GM19467 (cell line): ENCODE measurements around the gene NOL8.

Experiments used
- ATAC-seq: cut with Tn5 transposase; IDR thresholded peaks from one replicate; pipeline ENCODE4 v1.9.1; 2021; ENCODE audit warnings: mild to moderate bottlenecking, moderate library complexity; ENCODE audit not compliant: unreplicated experiment

NOL8 gene

DNA sequence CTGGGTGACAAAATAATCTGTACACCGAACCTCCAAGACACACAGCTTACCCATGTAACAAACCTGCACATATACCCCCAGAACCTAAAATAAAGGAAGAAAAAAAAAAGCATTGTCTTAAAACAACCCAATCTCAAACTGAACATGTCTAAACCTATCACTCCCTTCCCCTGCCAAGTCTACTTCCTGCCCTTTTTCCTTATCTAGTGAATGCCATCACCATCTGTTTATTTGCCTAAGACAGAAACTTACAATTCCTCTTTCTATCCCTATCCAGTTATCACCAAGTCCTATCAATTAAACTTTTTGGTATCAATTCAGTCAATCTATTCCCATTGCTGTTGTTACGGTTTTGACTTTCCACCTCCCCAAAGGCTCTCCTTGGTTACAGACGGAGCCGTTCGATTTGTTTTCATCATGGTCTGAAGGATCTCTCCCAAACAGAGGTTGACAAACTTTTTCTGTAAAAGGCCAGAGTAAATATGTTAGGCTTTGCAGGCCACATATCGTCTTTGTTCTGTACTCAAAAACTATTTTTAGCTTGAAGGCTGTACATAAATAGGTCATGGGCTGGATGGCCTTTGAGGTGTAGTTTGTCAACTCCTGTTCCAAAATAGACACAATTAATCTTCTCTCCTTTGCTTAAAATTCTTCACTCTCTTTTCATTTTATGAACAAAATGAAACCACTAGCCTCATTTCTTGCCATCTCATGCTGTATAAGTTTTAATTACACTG, 12.1 kb downstream of the NOL8 start:
- no peak for ATAC-seq

DNA sequence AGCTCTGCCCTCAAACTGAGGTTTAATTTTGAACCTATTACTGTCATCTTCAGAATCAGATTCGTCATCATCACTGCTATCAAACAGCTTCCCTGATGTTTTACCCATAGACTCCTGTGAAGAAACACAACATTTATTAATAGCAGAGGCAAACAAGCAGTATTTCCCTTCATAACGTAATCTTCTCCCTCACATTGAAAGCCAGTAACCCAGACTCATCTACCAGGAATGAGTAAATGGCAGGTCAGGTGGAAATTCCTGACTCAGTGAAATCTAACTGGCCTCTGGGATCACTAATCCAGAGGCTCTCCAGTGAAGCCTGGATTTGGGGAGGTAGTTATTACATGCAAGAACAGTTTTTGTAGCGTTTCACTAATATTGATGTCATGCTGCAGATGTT, 14.6 kb downstream of the NOL8 start:
- ATAC-seq: no peak

DNA sequence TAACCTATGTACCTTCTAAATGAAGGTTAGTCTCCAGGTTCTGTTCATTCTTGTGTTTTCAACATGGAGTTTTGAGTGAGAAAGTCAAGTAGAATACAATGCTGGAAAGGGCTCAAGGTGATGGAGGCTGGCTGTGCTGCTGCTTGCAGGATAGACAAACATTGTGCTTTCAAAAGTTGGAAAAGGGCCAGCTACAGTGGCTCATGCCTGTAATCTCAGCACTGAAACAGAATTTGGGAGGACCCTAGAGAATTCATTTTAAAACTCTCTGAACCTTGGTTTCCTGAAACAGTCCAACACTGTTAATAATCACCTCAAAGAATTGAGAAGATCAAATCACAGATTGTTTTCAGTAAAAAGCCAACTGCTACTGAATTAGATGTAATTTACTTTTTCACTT, 16.3 kb downstream of the NOL8 start:
- no peak for ATAC-seq

- no peak for ATAC-seq
Observed at GRCh38 chr9:92300936-92301335, 24.2 kb downstream of the NOL8 start.

- ATAC-seq: no peak
Observed at GRCh38 chr9:92299116-92299515, 26.0 kb downstream of the NOL8 start.

DNA sequence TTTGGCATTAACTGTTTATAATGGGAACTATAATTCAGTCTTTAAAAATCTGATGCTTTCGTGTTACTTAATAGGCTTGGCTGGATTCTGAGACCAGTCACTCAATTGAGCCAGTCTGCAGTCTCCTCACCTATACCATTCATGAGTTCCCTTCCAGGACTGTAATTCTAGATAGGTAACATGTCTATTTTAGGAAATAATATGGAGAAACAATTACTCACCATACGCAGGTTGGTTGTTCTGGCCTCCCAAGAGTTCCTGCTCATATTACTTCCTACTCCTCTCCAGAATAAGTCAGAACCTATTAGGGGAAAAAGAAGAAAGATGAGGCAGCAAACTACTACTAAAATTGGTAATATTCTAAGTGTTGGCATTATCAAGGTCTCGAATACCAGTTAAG, 27.1 kb downstream of the NOL8 start:
- no peak for ATAC-seq

DNA sequence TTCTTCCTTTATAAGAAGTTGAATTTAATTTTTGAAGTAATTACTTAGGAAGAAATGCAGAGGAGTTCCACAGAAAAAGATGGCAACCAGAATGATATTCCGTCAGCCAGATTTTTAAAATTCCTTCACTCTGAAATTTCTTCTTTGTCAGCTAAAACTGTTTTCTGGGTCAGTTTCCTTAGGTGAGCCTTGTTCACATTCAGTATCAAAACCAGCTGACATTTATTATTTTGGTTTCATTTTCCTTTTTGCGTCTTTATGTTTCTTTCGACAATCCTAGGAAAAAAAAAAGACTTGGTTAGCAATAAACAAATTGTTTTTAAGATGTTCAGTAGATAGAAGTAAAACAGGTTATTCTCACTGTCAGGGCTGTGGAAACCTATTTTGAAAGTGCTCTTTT, 27.5 kb downstream of the NOL8 start:
- ATAC-seq: no peak

DNA sequence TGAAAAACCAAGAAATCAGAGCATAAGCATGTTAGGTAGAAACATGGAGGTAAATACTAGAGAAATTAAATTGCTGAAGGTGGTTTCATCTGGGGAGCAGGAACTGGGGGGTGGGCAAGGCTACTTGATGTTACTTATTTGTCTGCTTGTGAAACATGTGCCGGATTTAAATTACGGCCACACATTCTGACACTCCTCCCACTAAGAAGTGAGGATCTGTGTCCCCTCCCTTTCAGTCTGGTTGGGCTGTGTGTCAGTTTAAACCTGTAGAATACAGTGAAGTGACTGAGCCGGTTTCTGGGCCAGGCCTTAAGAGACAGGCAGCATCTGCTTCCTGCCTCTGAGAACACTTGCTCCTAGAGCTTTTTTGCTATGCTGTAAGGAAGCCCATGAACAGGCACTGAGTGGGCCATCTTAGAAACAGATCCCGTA, 29.3 kb downstream of the NOL8 start:
- no peak for ATAC-seq

- no peak for ATAC-seq
Observed at GRCh38 chr9:92295240-92295790, 29.8 kb downstream of the NOL8 start.

DNA sequence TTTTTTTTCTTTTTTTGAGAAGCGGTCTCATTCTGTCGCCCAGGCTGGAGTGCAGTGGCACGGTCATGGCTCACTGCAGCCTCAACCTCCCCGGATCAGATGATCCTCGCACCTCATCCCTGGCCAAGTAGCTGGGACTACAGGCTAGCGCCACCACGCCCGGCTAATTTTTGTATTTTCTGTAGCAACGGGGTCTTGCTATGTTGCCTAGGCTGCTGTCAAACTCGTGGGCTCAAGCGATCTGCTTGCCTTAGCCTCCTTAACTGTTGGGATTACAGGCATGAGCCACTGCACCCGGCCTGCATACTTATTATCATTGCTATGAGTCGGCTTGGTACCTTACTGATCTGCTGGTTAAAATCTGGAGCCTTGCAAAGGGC, 30.9 kb downstream of the NOL8 start:
- no peak for ATAC-seq

DNA sequence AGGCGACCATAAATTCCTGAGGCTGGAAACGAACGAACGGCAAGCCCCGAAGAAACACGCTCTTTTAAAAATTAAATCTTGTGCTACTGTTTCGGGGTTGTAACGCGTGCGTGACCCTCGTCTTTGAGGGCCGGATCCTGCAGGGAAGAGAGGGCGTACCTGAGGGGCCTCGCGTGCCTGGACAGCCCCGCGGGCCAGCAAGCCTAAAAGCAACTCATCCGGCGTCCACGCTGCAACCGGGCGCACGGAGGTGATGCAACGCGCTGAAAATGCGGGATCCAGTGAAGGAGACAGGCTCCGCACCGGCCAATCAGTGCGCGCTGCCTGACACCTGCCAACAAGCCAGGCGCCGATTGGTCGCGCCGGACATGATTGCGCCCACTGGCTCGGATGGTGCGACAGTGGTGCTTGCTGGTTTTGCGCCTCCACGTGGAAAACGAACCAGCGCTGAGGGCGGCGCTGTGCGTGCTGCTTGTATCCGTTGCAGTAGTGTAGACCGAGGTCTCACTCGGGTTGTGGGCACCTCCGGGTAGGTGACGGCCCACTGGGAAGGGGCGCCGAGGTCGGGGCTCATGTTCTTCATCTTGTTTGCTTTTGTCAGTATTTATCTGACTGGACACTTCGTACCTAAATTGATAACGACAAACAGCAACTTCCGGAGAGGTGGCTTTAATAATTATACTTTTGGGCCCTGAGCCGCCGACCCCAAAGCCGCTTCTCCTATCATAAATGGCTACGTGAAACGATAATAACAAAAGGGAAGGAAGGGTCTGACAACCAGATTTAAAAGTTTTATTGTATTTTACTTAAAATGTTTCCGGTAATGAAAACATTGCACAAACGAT, 31.5 kb downstream of the NOL8 start, which contains the start of gene IARS1:
IARS1 (minus strand) TSS at position 246 of the 845 bp plus-strand sequence. CDS start 4,278 bp downstream, outside the sequence.
- peak; percentile 96 for ATAC-seq

DNA sequence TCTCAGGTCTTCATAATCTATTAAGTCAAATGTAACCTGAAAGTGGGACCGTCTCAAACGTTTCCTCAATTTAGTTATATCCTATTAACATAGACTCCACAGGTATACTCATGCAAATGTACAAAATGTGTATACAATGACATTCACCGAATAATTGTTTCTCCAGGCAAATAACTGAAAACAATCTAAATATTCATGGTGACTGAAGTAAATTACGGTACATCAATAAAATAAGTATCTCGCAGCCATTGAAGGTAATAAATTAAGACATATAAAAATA, 32.1 kb downstream of the NOL8 start:
- ATAC-seq: no peak

DNA sequence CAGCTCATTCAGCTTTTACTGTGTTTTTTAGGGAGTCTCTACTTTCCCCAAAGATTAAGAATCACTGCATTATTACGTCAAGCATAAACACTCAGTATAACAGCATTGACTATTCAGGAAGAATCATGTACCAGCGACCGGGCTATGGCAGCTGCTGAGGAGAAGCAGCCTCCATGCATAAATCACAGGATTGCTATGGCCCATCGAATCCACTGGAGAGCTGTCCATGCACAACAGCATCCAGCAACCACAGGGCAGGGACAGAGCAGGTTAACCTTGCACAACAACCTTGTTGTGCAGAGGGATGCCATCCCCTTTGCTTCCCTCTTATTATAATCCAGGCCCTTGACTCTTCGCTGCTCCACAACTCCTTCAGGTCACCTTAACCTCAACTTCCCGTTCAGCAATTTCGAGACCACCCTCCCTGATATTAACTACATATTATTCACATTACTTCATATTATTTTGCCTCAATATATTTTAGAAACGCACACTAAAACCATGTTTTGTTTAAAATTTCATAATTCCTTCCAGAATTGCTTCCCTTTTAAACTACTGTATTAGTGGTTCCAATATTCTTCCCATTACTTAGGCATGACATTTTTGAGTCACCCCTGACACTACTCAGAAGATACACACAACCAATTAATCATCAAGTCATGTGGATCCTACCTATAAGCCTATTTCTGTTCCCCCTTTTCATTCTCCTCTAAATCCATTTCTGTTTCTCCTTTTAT, 32.6 kb downstream of the NOL8 start:
- no peak for ATAC-seq

GRCh38 chr9:92291577-92291976, 33.6 kb downstream of the NOL8 start:
- no peak for ATAC-seq

DNA sequence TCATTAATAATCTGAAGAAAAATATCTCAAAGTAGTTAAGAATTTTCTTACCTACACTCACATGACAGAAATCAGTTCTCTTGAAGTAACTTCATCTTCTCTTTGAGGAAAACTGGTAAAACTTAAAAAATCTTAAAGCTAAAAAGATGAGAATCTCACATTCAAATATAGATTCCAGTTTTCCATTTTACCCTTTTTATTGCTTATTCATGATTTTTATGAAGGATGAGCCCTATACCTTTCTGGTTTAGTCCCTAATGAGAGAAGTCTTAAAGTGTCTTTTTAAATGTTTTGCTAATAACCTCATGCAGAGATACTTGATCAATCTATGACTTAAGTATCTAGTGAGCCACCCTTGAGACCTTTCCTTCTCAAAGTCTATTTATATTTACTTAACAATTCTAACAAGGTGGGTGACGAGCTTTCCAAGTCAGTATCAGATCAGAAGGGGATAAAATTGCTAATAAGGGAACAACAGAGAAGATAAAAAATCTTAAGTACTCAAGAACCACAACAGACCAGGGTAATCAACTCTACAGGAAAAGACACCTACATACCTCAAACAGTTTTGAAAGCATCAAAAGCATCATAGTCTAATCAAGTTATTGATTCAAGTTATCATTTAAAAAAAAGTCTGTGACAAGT, 34.2 kb downstream of the NOL8 start:
- no peak for ATAC-seq

GRCh38 chr9:92289708-92290390, 35.3 kb downstream of the NOL8 start:
- no peak for ATAC-seq

DNA sequence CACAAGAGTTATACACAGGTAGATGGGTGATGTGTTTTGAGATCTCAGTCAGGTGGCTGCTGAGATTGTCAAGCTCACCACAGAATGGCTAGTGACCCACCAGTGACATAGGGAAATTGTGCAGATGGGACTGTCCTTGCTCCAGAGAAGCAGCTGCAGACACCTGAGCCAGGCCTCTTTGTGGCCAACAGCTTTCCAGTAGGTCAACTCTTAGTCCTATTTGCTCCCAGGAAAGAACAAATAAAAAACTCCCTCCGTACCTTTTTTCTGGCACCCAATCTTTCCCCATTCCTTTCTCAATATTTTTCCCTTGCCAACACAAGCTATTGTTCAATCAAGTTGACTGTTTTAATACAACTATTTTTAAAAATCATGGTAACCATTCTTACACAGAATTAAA, 45.8 kb downstream of the NOL8 start:
- ATAC-seq: no peak

DNA sequence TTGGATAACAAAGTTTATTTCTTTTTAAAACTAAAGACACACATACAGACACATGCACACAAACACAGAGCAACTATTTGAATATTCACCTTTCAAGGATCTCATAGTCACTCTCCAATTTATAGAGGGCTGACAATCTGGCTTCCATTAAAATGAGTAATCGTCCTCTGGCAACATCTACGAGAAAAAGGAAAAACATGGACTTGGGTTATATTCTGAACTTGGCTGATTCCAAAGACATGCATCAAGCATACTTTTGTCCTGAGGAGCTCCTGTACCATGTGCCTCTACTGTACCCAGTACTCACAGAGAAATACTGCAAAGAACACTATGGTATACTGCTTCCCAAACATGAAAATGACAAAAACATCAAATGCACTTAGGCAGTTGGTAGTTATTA, 47.0 kb downstream of the NOL8 start:
- no peak for ATAC-seq

- ATAC-seq: no peak
Observed at GRCh38 chr9:92276331-92277032, 48.7 kb downstream of the NOL8 start.

- no peak for ATAC-seq
Observed at GRCh38 chr9:92275541-92275940, 49.6 kb downstream of the NOL8 start.
